ENCODE results near the gene DDN.

- no peak for TF ChIP-seq CTCF (IDR thresholded peaks at IDR 0.05)
- no peak for TF ChIP-seq POLR2AphosphoS5 (IDR thresholded peaks at IDR 0.05)
- no peak for TF ChIP-seq POLR2A (IDR thresholded peaks at IDR 0.05)
Measured at GRCh38 chr12:49040364-49040855, 41.2 kb upstream of the DDN start.
